HepG2 (cell line): Measurements from ENCODE around the gene PHOSPHO2. TPM values are rescaled to one million over a fixed set of nuclear protein-coding genes. Genes with fewer than 3 reads are reported as not detected.
A peak's percentile ranks its signal among the peaks of the same experiment; 100 is the strongest.

Experiments used
- ATF2 ChIP-seq: sonication (generic); formaldehyde crosslinking; IDR thresholded peaks from 2 replicates; pipeline ENCODE4 v1.4.0; 2020; ENCODE audit warnings: missing genetic modification reagents
- CCAR2 ChIP-seq: fragments of 200-400 bp; formaldehyde crosslinking; optimal IDR thresholded peaks from 2 replicates; pipeline ENCODE3; 2018; ENCODE audit warnings: low read depth, mild to moderate bottlenecking, low read length, moderate library complexity
- CEBPG ChIP-seq: IDR thresholded peaks from 2 replicates; pipeline ENCODE4 v1.6.1; 2016
- CENPX ChIP-seq: sonication (generic); formaldehyde crosslinking; IDR thresholded peaks from 2 replicates; pipeline ENCODE4 v1.9.0; 2021; ENCODE audit warnings: mild to moderate bottlenecking, missing genetic modification reagents, moderate library complexity
- ERF ChIP-seq: IDR thresholded peaks from 2 replicates; pipeline ENCODE4 v1.6.1; 2018; ENCODE audit warnings: missing biosample characterization, missing genetic modification reagents
- FOXK1 ChIP-seq: sonication (generic); formaldehyde crosslinking; IDR thresholded peaks from 2 replicates; pipeline ENCODE4 v1.4.0; 2020; ENCODE audit warnings: low read depth, missing genetic modification reagents, borderline replicate concordance
- GFI1 ChIP-seq: sonication (generic); formaldehyde crosslinking; IDR thresholded peaks from 2 replicates; pipeline ENCODE4 v1.5.0; 2020; ENCODE audit warnings: missing genetic modification reagents, mild to moderate bottlenecking, borderline replicate concordance
- HDAC1 ChIP-seq: sonication (generic); formaldehyde crosslinking; IDR thresholded peaks from 2 replicates; pipeline ENCODE4 v1.5.1; 2020; ENCODE audit warnings: mild to moderate bottlenecking, missing genetic modification reagents
- IKZF1 ChIP-seq: fragments of 450-650 bp; IDR thresholded peaks from 2 replicates; pipeline ENCODE4 v1.7.1; 2016
- KDM5A ChIP-seq: fragments of 200-600 bp; sonication (generic); IDR thresholded peaks from 2 replicates; pipeline ENCODE4 v1.7.0; 2018; ENCODE audit warnings: antibody characterized with exemption, mild to moderate bottlenecking, low read length, borderline replicate concordance
- KLF11 ChIP-seq: IDR thresholded peaks from 2 replicates; pipeline ENCODE4 v1.6.1; 2016; ENCODE audit warnings: missing compliant biosample characterization
- MEF2D ChIP-seq: sonication (generic); formaldehyde crosslinking; IDR thresholded peaks from 2 replicates; pipeline ENCODE4 v1.5.1; 2020; ENCODE audit warnings: mild to moderate bottlenecking, missing genetic modification reagents
- PHF20 ChIP-seq: sonication (generic); formaldehyde crosslinking; IDR thresholded peaks from 2 replicates; pipeline ENCODE4 v1.5.0; 2020; ENCODE audit warnings: mild to moderate bottlenecking, missing genetic modification reagents
- PHF5A ChIP-seq: IDR thresholded peaks from one replicate; pipeline ENCODE4 v1.6.1; 2018; ENCODE audit warnings: low read depth, missing genetic modification reagents; ENCODE audit not compliant: unreplicated experiment
- PPARG ChIP-seq: conservative IDR thresholded peaks from 2 replicates; pipeline ENCODE4 v1.6.1; 2016; ENCODE audit warnings: missing biosample characterization, missing genetic modification reagents
- RORA ChIP-seq: sonication (generic); formaldehyde crosslinking; IDR thresholded peaks from 2 replicates; pipeline ENCODE4 v1.5.0; 2020; ENCODE audit warnings: mild to moderate bottlenecking, missing genetic modification reagents, moderate library complexity
- SP4 ChIP-seq: sonication (generic); formaldehyde crosslinking; IDR thresholded peaks from 2 replicates; pipeline ENCODE4 v1.8.1; 2023; ENCODE audit warnings: mild to moderate bottlenecking, missing genetic modification reagents
- U2AF1 ChIP-seq: fragments of 200-400 bp; formaldehyde crosslinking; optimal IDR thresholded peaks from 2 replicates; pipeline ENCODE3; 2017; ENCODE audit warnings: mild to moderate bottlenecking, low read depth, low read length
- ZBTB20 ChIP-seq: sonication (generic); formaldehyde crosslinking; IDR thresholded peaks from 2 replicates; pipeline ENCODE4 v1.8.1; 2023; ENCODE audit warnings: missing genetic modification reagents, low read depth, mild to moderate bottlenecking, borderline replicate concordance
- ZBTB4 ChIP-seq: sonication (generic); formaldehyde crosslinking; IDR thresholded peaks from 2 replicates; pipeline ENCODE4 v1.4.0; 2020; ENCODE audit warnings: missing genetic modification reagents, mild to moderate bottlenecking, borderline replicate concordance
- ZBTB44 ChIP-seq: sonication (generic); formaldehyde crosslinking; IDR thresholded peaks from 2 replicates; pipeline ENCODE4 v1.4.0; 2020; ENCODE audit warnings: missing genetic modification reagents
- ZNF354B ChIP-seq: sonication (generic); formaldehyde crosslinking; IDR thresholded peaks from 2 replicates; pipeline ENCODE4 v1.8.0; 2022; ENCODE audit warnings: mild to moderate bottlenecking, missing genetic modification reagents
- ZNF446 ChIP-seq: sonication (generic); formaldehyde crosslinking; IDR thresholded peaks from 2 replicates; pipeline ENCODE4 v1.5.0; 2020; ENCODE audit warnings: mild to moderate bottlenecking, missing genetic modification reagents
- ZNF569 ChIP-seq: sonication (generic); formaldehyde crosslinking; IDR thresholded peaks from 2 replicates; pipeline ENCODE4 v1.5.0; 2020; ENCODE audit warnings: mild to moderate bottlenecking, missing genetic modification reagents, moderate library complexity, borderline replicate concordance
- ZNF776 ChIP-seq: sonication (generic); formaldehyde crosslinking; IDR thresholded peaks from 2 replicates; pipeline ENCODE4 v1.4.0; 2020; ENCODE audit warnings: mild to moderate bottlenecking, missing genetic modification reagents
- polyA plus RNA-seq, 8 experiments: library from polyadenylated mRNA; depleted of rRNA in 3 of 8; stranded (reverse) in 7 of 8; unstranded in 1 of 8; fragments of >200 nt; fragmentation: Illumina TruSeq in 4 of 8; extraction: Trizol in 4 of 8; gene quantifications; 2 replicates each; pipeline versions ENCODE4 v1.2.1 to v1.2.3, GENCODE V29; 2011 to 2016; ENCODE audit warnings: low read depth in 4 of 8, missing spikeins in 1 of 8, mixed read lengths in 1 of 8; ENCODE audit not compliant: insufficient read depth in 1 of 8
- total RNA-seq, 5 experiments: library from RNA; depleted of rRNA; stranded (reverse); fragments of >200 nt; fragmentation: Illumina TruSeq; extraction: Trizol; gene quantifications; 2 replicates each; pipeline ENCODE4 v1.2.3, GENCODE V29; 2016; ENCODE audit warnings: low read depth in 1 of 5

Gene PHOSPHO2
- total and polyA plus RNA-seq, 2 of the 13 experiments (the other 11 are each of a cell fraction or from before 2014, with no cell fraction given): 6.1 to 11.4 TPM

GRCh38 chr2:169683425-169684134 lies 10.7 kb upstream of the PHOSPHO2 start (continued):
- TF ChIP-seq ZNF569 (no peak), GFI1 (CRISPR knock-in tag) (peak; percentile 93), U2AF1 (no peak), FOXK1 (CRISPR knock-in tag) (0 out of 2 replicates have a peak, but pooled peaks have one; percentile 24), ERF (CRISPR knock-in tag) (no peak; the same call in 1 of the 2 replicates), ZNF776 (CRISPR knock-in tag) (no peak), ZBTB44 (CRISPR knock-in tag) (no peak), IKZF1 (no peak), CEBPG (CRISPR knock-in tag) (peak; percentile 90), ZBTB20 (CRISPR knock-in tag) (peak; percentile 67), ZNF354B (CRISPR knock-in tag) (no peak; the same call in 1 of the 2 replicates), RORA (CRISPR knock-in tag) (peak; percentile 69; the same call in 1 of the 2 replicates), KLF11 (no peak; the same call in 1 of the 2 replicates), ATF2 (CRISPR knock-in tag) (peak; percentile 64; the same call in 1 of the 2 replicates), PHF20 (CRISPR knock-in tag) (peak; percentile 43; the same call in 1 of the 2 replicates), MEF2D (CRISPR knock-in tag) (peak; percentile 68), SP4 (CRISPR knock-in tag) (no peak; the same call in 1 of the 2 replicates), PHF5A (CRISPR knock-in tag) (peak; percentile 76), PPARG (peak; percentile 84; the same call in 1 of the 2 replicates), KDM5A (no peak), ZBTB4 (no peak), ZNF446 (CRISPR knock-in tag) (no peak), CCAR2 (no peak), HDAC1 (CRISPR knock-in tag) (peak; percentile 93), CENPX (CRISPR knock-in tag) (no peak)
